A673 (cell line): Measurements from ENCODE around the gene SMS. TPM values are rescaled to one million over a fixed set of nuclear protein-coding genes. Genes with fewer than 3 reads are reported as not detected.

Experiments
- BruUV-seq: library from RNA; stranded (reverse); fragments of 400-500 nt; replicated peaks from 2 replicates; lab custom pipeline; 2021; lab: Mats Ljungman, UMichigan
- CTCF ChIA-PET: fragments of 300-600 bp; sonication (Branson Sonifier 250); formaldehyde crosslinking; loops from one replicate; lab custom pipeline; 2022; ENCODE audit warnings: antibody characterized with exemption; lab: Charles Lee
- POLR2A ChIA-PET: fragments of 300-600 bp; sonication (Branson Sonifier 250); formaldehyde crosslinking; loops from one replicate; lab custom pipeline; 2022; ENCODE audit warnings: antibody characterized with exemption; ENCODE audit not compliant: low non-redundant PET; lab: Charles Lee
- DNase-seq: peaks from one replicate; pipeline ENCODE4 v3.0.0-alpha.2; 2015; ENCODE audit warnings: low spot score
- H3K27ac ChIP-seq: fragments of 200-600 bp; sonication (generic); 2 replicates; pipeline ENCODE4 v1.5.1; 2016; ENCODE audit warnings: mixed run types, low read depth, mild to moderate bottlenecking, mixed read lengths, antibody characterized with exemption, low read length; ENCODE audit not compliant: poor library complexity, severe bottlenecking
- H3K27me3 ChIP-seq: fragments of 200-600 bp; sonication (generic); replicated peaks from 2 replicates; pipeline ENCODE4 v1.6.1; 2017; ENCODE audit warnings: mixed run types, low read depth, mild to moderate bottlenecking, mixed read lengths, antibody characterized with exemption, low read length; ENCODE audit not compliant: insufficient read depth, poor library complexity
- H3K36me3 ChIP-seq: fragments of 200-600 bp; sonication (generic); 2 replicates; pipeline ENCODE4 v1.6.1; 2016; ENCODE audit warnings: mixed run types, mild to moderate bottlenecking, mixed read lengths, antibody characterized with exemption, low read length; ENCODE audit not compliant: insufficient read depth, poor library complexity, severe bottlenecking
- H3K4me1 ChIP-seq: fragments of 200-600 bp; sonication (generic); 2 replicates; pipeline ENCODE4 v1.6.1; 2017; ENCODE audit warnings: mixed run types, mild to moderate bottlenecking, mixed read lengths, antibody characterized with exemption, low read length; ENCODE audit not compliant: insufficient read depth, poor library complexity, severe bottlenecking
- H3K4me3 ChIP-seq: fragments of 200-600 bp; sonication (generic); 2 replicates; pipeline ENCODE4 v1.5.1; 2016; ENCODE audit warnings: low read depth, mixed run types, mild to moderate bottlenecking, mixed read lengths, low read length; ENCODE audit not compliant: poor library complexity, severe bottlenecking
- H3K9me3 ChIP-seq: fragments of 200-600 bp; sonication (generic); 2 replicates; pipeline ENCODE4 v1.6.1; 2016; ENCODE audit warnings: mixed run types, low read depth, mild to moderate bottlenecking, mixed read lengths, antibody characterized with exemption, low read length; ENCODE audit not compliant: poor library complexity, severe bottlenecking
- EZH2 ChIP-seq: fragments of 200-600 bp; sonication (generic); IDR thresholded peaks from 2 replicates; pipeline ENCODE4 v1.6.1; 2017; ENCODE audit warnings: borderline replicate concordance, low read depth, mild to moderate bottlenecking, mixed read lengths, antibody characterized with exemption, low read length; ENCODE audit not compliant: poor library complexity, severe bottlenecking
- intact Hi-C: fragments of 100-400 bp; cut with micrococcal nuclease; formaldehyde crosslinking; loops from one replicate; pipeline ENCODE4 v1.10.0; 2022; ENCODE audit not compliant: unreplicated experiment
- total RNA-seq: library from RNA; stranded (reverse); gene quantifications from 2 replicates; pipeline ENCODE4 v1.2.3, GENCODE V29; 2021
- TF ChIP-seq, protein P1 (sequence below): fragments of 300-800, 200-600 bp; sonication (generic); conservative IDR thresholded peaks from 2 replicates; pipeline ENCODE4 v1.5.1; 2017; ENCODE audit warnings: low read depth, mild to moderate bottlenecking, antibody characterized with exemption, low read length, moderate library complexity, mixed read lengths

SMS gene
- total RNA-seq, 1 experiment from 2014 or later: 108 TPM

DNA sequence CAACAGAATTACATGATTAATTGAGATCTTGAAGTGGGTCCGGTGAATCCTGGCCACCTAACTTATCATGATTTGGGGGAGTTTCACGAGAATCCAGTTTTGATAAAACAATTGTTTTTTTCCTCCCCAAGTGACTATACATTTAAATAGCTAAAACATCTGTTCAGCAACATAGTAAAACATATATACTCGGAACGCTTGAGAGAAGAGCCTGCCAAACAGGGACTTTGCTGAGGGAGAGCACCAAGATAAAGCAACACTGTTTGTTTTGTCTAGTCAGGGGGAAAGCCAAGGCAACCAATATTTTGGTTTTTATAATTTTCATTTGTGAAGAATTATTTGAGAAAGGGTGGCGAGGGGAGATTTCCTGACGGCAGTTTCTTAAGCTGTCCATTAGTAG, 92.0 kb downstream of the SMS start:
- Histone ChIP-seq H3K4me3 (no peak overlapping the region), H3K27ac (no peak overlapping the region), H3K27me3 (no peaks in the 10 kb centered on the region), H3K36me3 (no peaks in the 10 kb centered on the region), H3K9me3 (no peaks in the 10 kb centered on the region), H3K4me1 (no peaks in the 10 kb centered on the region)
- BruUV-seq: no TSS peak
- intact Hi-C loops: no loop called here
- no peak for TF ChIP-seq EZH2
- POLR2A ChIA-PET: no interaction called here
- CTCF ChIA-PET: no interaction called here
- DNase-seq: no peak

DNA sequence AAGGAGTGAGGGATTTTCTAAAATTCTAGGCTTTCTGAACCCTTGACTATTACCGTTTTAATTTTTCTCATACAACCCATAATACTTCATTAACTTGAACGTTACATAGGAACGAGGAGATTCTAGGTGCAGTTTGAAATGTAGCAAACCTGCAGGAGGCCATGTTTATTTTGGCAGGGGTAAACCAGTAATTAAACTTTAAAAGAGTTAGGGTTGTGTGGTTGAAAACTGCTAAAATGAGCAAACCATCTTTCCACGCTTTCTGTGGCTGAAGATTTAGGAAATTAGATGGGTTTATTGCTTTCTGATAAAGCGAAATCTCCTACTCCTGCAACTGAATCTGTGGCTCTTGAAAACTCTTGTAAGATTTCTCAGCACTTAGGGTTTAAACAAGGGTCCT, 93.3 kb downstream of the SMS start:
- no peaks in the 10 kb centered on the region for H3K9me3 ChIP-seq
- intact Hi-C loops: no loop called here
- no peaks in the 10 kb centered on the region for H3K4me1 ChIP-seq
- ChIA-PET POLR2A (no interaction called here), CTCF (no interaction called here)
- no TSS peak for BruUV-seq
- H3K27me3 ChIP-seq: no peaks in the 10 kb centered on the region
- DNase-seq: no peak
- TF ChIP-seq, protein P1, sequence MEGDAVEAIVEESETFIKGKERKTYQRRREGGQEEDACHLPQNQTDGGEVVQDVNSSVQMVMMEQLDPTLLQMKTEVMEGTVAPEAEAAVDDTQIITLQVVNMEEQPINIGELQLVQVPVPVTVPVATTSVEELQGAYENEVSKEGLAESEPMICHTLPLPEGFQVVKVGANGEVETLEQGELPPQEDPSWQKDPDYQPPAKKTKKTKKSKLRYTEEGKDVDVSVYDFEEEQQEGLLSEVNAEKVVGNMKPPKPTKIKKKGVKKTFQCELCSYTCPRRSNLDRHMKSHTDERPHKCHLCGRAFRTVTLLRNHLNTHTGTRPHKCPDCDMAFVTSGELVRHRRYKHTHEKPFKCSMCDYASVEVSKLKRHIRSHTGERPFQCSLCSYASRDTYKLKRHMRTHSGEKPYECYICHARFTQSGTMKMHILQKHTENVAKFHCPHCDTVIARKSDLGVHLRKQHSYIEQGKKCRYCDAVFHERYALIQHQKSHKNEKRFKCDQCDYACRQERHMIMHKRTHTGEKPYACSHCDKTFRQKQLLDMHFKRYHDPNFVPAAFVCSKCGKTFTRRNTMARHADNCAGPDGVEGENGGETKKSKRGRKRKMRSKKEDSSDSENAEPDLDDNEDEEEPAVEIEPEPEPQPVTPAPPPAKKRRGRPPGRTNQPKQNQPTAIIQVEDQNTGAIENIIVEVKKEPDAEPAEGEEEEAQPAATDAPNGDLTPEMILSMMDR: no peak
- TF ChIP-seq EZH2: no peak
- H3K27ac ChIP-seq: no peak overlapping the region
- no peak overlapping the region for H3K4me3 ChIP-seq
- no peaks in the 10 kb centered on the region for H3K36me3 ChIP-seq

DNA sequence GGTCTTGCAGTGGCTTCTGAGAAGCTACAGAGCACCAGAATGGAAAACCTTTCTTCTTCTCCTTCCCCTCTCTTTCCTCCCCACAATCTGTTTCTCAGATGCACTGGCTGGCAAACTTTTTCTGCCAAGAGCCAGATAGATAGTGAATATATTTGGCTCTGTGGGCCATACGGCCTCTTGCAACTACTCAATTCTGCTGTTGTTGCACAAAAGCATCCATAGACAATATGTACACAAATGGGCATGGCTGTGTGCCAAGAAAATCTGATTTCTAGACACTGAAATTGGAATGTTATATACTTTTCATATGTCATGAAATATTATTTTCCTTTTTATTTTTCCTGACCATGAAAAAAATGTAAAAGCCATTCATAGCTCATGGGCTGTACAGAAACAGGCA, 94.7 kb downstream of the SMS start:
- Histone ChIP-seq H3K36me3 (no peaks in the 10 kb centered on the region), H3K4me3 (no peak overlapping the region), H3K27me3 (no peaks in the 10 kb centered on the region), H3K9me3 (no peaks in the 10 kb centered on the region), H3K4me1 (no peaks in the 10 kb centered on the region), H3K27ac (no peak overlapping the region)
- POLR2A ChIA-PET: no interaction called here
- no TSS peak for BruUV-seq
- TF ChIP-seq EZH2: no peak
- TF ChIP-seq, protein P1: no peak
- no peak for DNase-seq
- intact Hi-C loops: no loop called here
- CTCF ChIA-PET: no interaction called here

DNA sequence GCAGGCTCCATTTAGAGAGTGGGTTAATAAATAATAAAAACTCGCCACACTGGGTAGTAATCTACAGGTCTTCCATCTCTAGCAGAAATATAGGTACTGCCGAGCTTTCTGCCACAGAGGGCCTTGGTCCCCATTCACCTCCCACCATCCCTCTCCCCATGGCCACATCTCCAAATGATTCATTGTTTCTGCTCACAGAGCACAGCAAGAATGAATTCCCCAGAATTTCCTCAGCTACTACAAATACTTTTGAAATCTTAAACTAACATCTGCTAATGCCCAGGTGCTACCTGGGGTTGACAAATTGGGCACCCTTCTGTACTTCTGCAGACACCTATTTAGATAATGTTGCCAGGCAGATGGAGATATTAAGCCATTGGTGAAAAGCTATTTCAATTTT, 96.7 kb downstream of the SMS start:
- no TSS peak for BruUV-seq
- Histone ChIP-seq H3K4me1 (no peaks in the 10 kb centered on the region), H3K36me3 (no peaks in the 10 kb centered on the region), H3K9me3 (no peaks in the 10 kb centered on the region), H3K4me3 (no peak overlapping the region), H3K27me3 (no peaks in the 10 kb centered on the region), H3K27ac (no peak overlapping the region)
- TF ChIP-seq EZH2: no peak
- TF ChIP-seq, protein P1: no peak
- POLR2A ChIA-PET: no interaction called here
- CTCF ChIA-PET: no interaction called here
- no peak for DNase-seq
- intact Hi-C loops: no loop called here
